IMR-90 (cell line): ENCODE results near the gene RAB6A. TPM values are rescaled to one million over a fixed set of nuclear protein-coding genes. Genes with fewer than 3 reads are reported as not detected.

Experiments
- ATAC-seq: fragments of 200-7000 bp; cut with Tn5 transposase; 2 replicates; pipeline ENCODE4 v1.9.1; 2020; ENCODE audit warnings: low read depth, mild to moderate bottlenecking, moderate library complexity
- BruUV-seq: library from RNA; stranded (reverse); fragments of 400-500 nt; replicated peaks from 2 replicates; lab custom pipeline; 2021; lab: Mats Ljungman, UMichigan
- CTCF ChIA-PET: fragments of 300-600 bp; formaldehyde crosslinking; extraction: SDS; loops from one replicate; lab custom pipeline; 2021; ENCODE audit warnings: antibody characterized with exemption; lab: Yijun Ruan, JAX
- POLR2A ChIA-PET: fragments of 300-600 bp; sonication (Branson Sonifier 250); formaldehyde crosslinking; loops from one replicate; lab custom pipeline; 2022; ENCODE audit warnings: antibody characterized with exemption; ENCODE audit not compliant: unreplicated experiment; lab: Charles Lee
- DNase-seq: peaks from one replicate; pipeline ENCODE4 v3.0.0; 2013
- H2AFZ ChIP-seq: replicated peaks from 2 replicates; pipeline ENCODE3; 2013; ENCODE audit warnings: low read length, mild to moderate bottlenecking; ENCODE audit not compliant: poor library complexity
- H2AK5ac ChIP-seq: 2 replicates; pipeline ENCODE4 v1.6.1; 2013; ENCODE audit warnings: low read depth, low read length, inconsistent platforms
- H2AK9ac ChIP-seq: replicated peaks from 2 replicates; pipeline ENCODE3; 2013; ENCODE audit warnings: mild to moderate bottlenecking, low read depth, low read length, moderate library complexity; ENCODE audit not compliant: poor library complexity
- H2BK120ac ChIP-seq: 2 replicates; pipeline ENCODE4 v1.6.1; 2013; ENCODE audit warnings: low read depth, low read length, inconsistent platforms
- H2BK15ac ChIP-seq: 3 replicates; pipeline ENCODE4 v1.6.1; 2013; ENCODE audit warnings: low read depth, low read length, inconsistent platforms
- H2BK20ac ChIP-seq: 2 replicates; pipeline ENCODE4 v1.6.1; 2013; ENCODE audit warnings: low read depth, mild to moderate bottlenecking, inconsistent platforms, low read length, moderate library complexity
- H2BK5ac ChIP-seq: 2 replicates; pipeline ENCODE4 v1.6.1; 2013; ENCODE audit warnings: mild to moderate bottlenecking, low read depth, low read length, inconsistent platforms; ENCODE audit not compliant: poor library complexity, severe bottlenecking
- H3K14ac ChIP-seq: replicated peaks from 2 replicates; pipeline ENCODE4 v1.6.1; 2013; ENCODE audit warnings: low read depth, low read length, inconsistent platforms
- H3K18ac ChIP-seq: 2 replicates; pipeline ENCODE4 v1.6.1; 2013; ENCODE audit warnings: low read depth, low read length, control low read depth
- H3K23ac ChIP-seq: 2 replicates; pipeline ENCODE4 v1.6.1; 2013; ENCODE audit warnings: low read depth, low read length, inconsistent platforms
- H3K27ac ChIP-seq: 2 replicates; pipeline ENCODE4 v1.5.1; 2013; ENCODE audit warnings: mild to moderate bottlenecking, control low read depth, low read length; ENCODE audit not compliant: insufficient read depth
- H3K27me3 ChIP-seq: 2 replicates; pipeline ENCODE4 v1.6.1; 2013; ENCODE audit warnings: low read length; ENCODE audit not compliant: control insufficient read depth, insufficient read depth
- H3K36me3 ChIP-seq: 2 replicates; pipeline ENCODE4 v1.6.1; 2013; ENCODE audit warnings: low read length, mixed read lengths; ENCODE audit not compliant: control insufficient read depth, insufficient read depth
- H3K4ac ChIP-seq: 2 replicates; pipeline ENCODE4 v1.6.1; 2013; ENCODE audit warnings: low read depth, low read length, inconsistent platforms
- H3K4me1 ChIP-seq: 2 replicates; pipeline ENCODE4 v1.6.1; 2013; ENCODE audit warnings: low read length, mixed read lengths; ENCODE audit not compliant: control insufficient read depth, insufficient read depth
- H3K4me2 ChIP-seq: 2 replicates; pipeline ENCODE4 v1.6.1; 2013; ENCODE audit warnings: low read depth, mild to moderate bottlenecking, control low read depth, low read length, moderate library complexity
- H3K4me3 ChIP-seq: 2 replicates; pipeline ENCODE4 v1.5.1; 2013; ENCODE audit warnings: low read depth, mild to moderate bottlenecking, control low read depth, low read length, moderate library complexity; ENCODE audit not compliant: insufficient read depth
- H3K56ac ChIP-seq: 2 replicates; pipeline ENCODE4 v1.6.1; 2013; ENCODE audit warnings: low read length, inconsistent platforms; ENCODE audit not compliant: insufficient read depth; ENCODE audit errors: extremely low read depth
- H3K79me1 ChIP-seq, 2 experiments: 2 replicates each; pipeline ENCODE4 v1.6.1; 2013; ENCODE audit warnings: low read length in 2 of 2, inconsistent platforms in 1 of 2, low read depth in 1 of 2
- H3K9ac ChIP-seq: 2 replicates; pipeline ENCODE4 v1.6.1; 2013; ENCODE audit warnings: low read depth, low read length, control low read depth
- H3K9me1 ChIP-seq: 2 replicates; pipeline ENCODE4 v1.6.1; 2013; ENCODE audit warnings: low read length, inconsistent platforms; ENCODE audit not compliant: insufficient read depth
- H3K9me3 ChIP-seq: 2 replicates; pipeline ENCODE4 v1.6.1; 2013; ENCODE audit warnings: low read length; ENCODE audit not compliant: control insufficient read depth, insufficient read depth
- H4K20me1 ChIP-seq: 2 replicates; pipeline ENCODE4 v1.6.1; 2013; ENCODE audit warnings: low read length, inconsistent platforms; ENCODE audit not compliant: insufficient read depth
- H4K5ac ChIP-seq: 2 replicates; pipeline ENCODE4 v1.6.1; 2013; ENCODE audit warnings: mild to moderate bottlenecking, low read depth, low read length, control low read depth
- H4K8ac ChIP-seq, 2 experiments: 2 replicates each; pipeline ENCODE4 v1.6.1; 2013; ENCODE audit warnings: low read depth in 2 of 2, low read length in 2 of 2, control low read depth in 1 of 2, inconsistent platforms in 1 of 2
- H4K91ac ChIP-seq: 2 replicates; pipeline ENCODE4 v1.6.1; 2013; ENCODE audit warnings: low read depth, low read length, inconsistent platforms; ENCODE audit not compliant: insufficient read depth
- BHLHE40 ChIP-seq: fragments of 150-350 bp; IDR thresholded peaks from 2 replicates; pipeline ENCODE4 v1.6.1; 2016; ENCODE audit warnings: mild to moderate bottlenecking, low read depth, low read length
- CEBPB ChIP-seq: IDR thresholded peaks from 2 replicates; pipeline ENCODE4 v1.6.1; 2012; ENCODE audit warnings: low read depth, low read length, improper control_type of control experiment
- CHD1 ChIP-seq: IDR thresholded peaks from 2 replicates; pipeline ENCODE4 v1.6.1; 2012; ENCODE audit warnings: low read depth, low read length, improper control_type of control experiment
- FOS ChIP-seq: fragments of 150-350 bp; IDR thresholded peaks from 2 replicates; pipeline ENCODE4 v1.6.1; 2016; ENCODE audit warnings: low read depth, low read length
- MAFK ChIP-seq: IDR thresholded peaks from 2 replicates; pipeline ENCODE4 v1.6.1; 2012; ENCODE audit warnings: low read depth, low read length, improper control_type of control experiment
- MAZ ChIP-seq: IDR thresholded peaks from 2 replicates; pipeline ENCODE4 v1.6.1; 2012; ENCODE audit warnings: low read depth, mild to moderate bottlenecking, low read length, improper control_type of control experiment, moderate library complexity, borderline replicate concordance
- MXI1 ChIP-seq: IDR thresholded peaks from 2 replicates; pipeline ENCODE4 v1.6.1; 2012; ENCODE audit warnings: low read depth, mild to moderate bottlenecking, low read length, moderate library complexity, borderline replicate concordance
- NFE2L2 ChIP-seq: fragments of 150-350 bp; IDR thresholded peaks from 2 replicates; pipeline ENCODE4 v1.6.1; 2016; ENCODE audit warnings: low read depth, mild to moderate bottlenecking, low read length
- POLR2A ChIP-seq: IDR thresholded peaks from 2 replicates; pipeline ENCODE4 v1.6.1; 2012; ENCODE audit warnings: mild to moderate bottlenecking, low read depth, low read length
- RAD21 ChIP-seq: IDR thresholded peaks from 2 replicates; pipeline ENCODE4 v1.6.1; 2012; ENCODE audit warnings: low read length, improper control_type of control experiment
- RCOR1 ChIP-seq: IDR thresholded peaks from 2 replicates; pipeline ENCODE4 v1.6.1; 2012; ENCODE audit warnings: mild to moderate bottlenecking, low read length, improper control_type of control experiment; ENCODE audit not compliant: insufficient replicate concordance
- RFX5 ChIP-seq: IDR thresholded peaks from 2 replicates; pipeline ENCODE4 v1.8.0; 2012; ENCODE audit warnings: low read depth, mild to moderate bottlenecking, low read length, moderate library complexity
- WGBS, 2 experiments: methylation state at CpG; one replicate each; pipeline versions ENCODE4 v1.1.5 to v1.1.7; 2013; ENCODE audit warnings: missing lambda C conversion rate in 2 of 2; ENCODE audit not compliant: insufficient read length in 1 of 2; ENCODE audit errors: extremely low coverage in 2 of 2; 5-methylcytosine and 5-hydroxymethylcytosine counted together
- dilution Hi-C: fragments of 300-500 bp; cut with HindIII; formaldehyde crosslinking; loops from one replicate; pipeline ENCODE4 v1.14.3; 2018; ENCODE audit warnings: low sequenced_read_pairs; ENCODE audit not compliant: unreplicated experiment
- in situ Hi-C: fragments of 300-500 bp; cut with MboI; formaldehyde crosslinking; loops from 3 replicates; pipeline ENCODE4 v1.14.3; 2019; ENCODE audit warnings: low sequenced_read_pairs, inconsistent platforms, mixed read lengths
- intact Hi-C: fragments of 100-400 bp; cut with micrococcal nuclease; formaldehyde crosslinking; loops from 2 replicates; pipeline ENCODE4 v1.10.0; 2022
- polyA plus RNA-seq, 3 experiments: library from polyadenylated mRNA; depleted of rRNA; stranded (reverse); fragments of >200 nt; gene quantifications; 2 replicates each; pipeline ENCODE4 v1.2.3, GENCODE V29; 2012; ENCODE audit warnings: low replicate concordance in 1 of 3
- total RNA-seq: library from RNA; depleted of rRNA; stranded (reverse); fragments of >200 nt; gene quantifications from 2 replicates; pipeline ENCODE4 v1.2.3, GENCODE V29; 2012
- TF ChIP-seq, protein P1 (sequence below): fragments of 150-350 bp; IDR thresholded peaks from 2 replicates; pipeline ENCODE4 v1.6.1; 2016; ENCODE audit warnings: low read depth, mild to moderate bottlenecking, low read length, moderate library complexity, borderline replicate concordance
- TF ChIP-seq, protein P2 (sequence below): fragments of 150-350 bp; IDR thresholded peaks from 2 replicates; pipeline ENCODE4 v1.6.1; 2017; ENCODE audit warnings: mild to moderate bottlenecking, antibody characterized with exemption, low read length, low read depth

RAB6A gene
- total and polyA plus RNA-seq, 2 of the 4 experiments (the other 2 are of a cell fraction), result 65.5 to 81.0 TPM

DNA sequence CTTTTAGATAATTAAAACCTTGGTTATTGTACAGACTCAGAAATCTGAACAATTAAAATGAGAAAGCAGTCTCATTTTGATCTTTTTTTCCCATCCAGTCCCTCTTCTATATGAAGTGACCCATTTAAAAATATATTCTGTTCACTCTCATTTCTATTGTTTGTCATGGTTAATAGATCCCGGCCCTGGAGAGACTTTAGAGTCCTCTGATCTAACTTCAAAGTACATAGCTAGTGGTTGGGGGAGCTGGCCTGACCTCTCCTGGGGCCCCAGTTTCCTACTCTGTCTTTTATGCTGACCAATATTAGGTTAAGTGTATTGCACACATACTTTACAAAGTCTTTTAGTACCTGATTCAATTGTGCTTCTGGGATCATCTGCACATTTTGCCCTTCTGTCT, 40.3 kb upstream of the RAB6A start:
- Histone ChIP-seq H4K5ac (no peak overlapping the region), H3K4me1 (no peaks in the 10 kb centered on the region), H2BK5ac (no peak overlapping the region), H3K56ac (no peak overlapping the region), H2AFZ (no peak overlapping the region), H3K27me3 (no peaks in the 10 kb centered on the region), H4K8ac (no peak overlapping the region), H4K91ac (no peak overlapping the region), H3K9ac (no peak overlapping the region), H3K9me3 (no peaks in the 10 kb centered on the region), H3K27ac (no peak overlapping the region), H3K4me3 (no peak overlapping the region), H3K14ac (no peak overlapping the region), H2BK120ac (no peak overlapping the region), H2AK9ac (no peak overlapping the region), H2AK5ac (no peak overlapping the region), H2BK15ac (no peak overlapping the region), H3K4me2 (no peak overlapping the region), H3K9me1 (no peaks in the 10 kb centered on the region), H2BK20ac (no peak overlapping the region), H3K79me1 (peaks cover 3 to 22% of the 10 kb centered on the region in 2 experiments; a peak in 3 of 4 replicates), H4K20me1 (no peaks in the 10 kb centered on the region), H3K36me3 (peaks cover 2% of the 10 kb centered on the region; the same call in 1 of the 2 replicates), H3K18ac (no peak overlapping the region), H3K23ac (no peak overlapping the region), H3K4ac (no peak overlapping the region)
- dilution Hi-C loops (no loop called here), intact Hi-C loops (no loop called here), in situ Hi-C loops (no loop called here)
- DNase-seq (no peak), ATAC-seq (no peak)
- TF ChIP-seq MAFK (no peak), RCOR1 (no peak), MXI1 (no peak), POLR2A (no peak), RAD21 (no peak), FOS (no peak), MAZ (no peak), RFX5 (no peak), CEBPB (no peak), CHD1 (no peak), BHLHE40 (no peak), NFE2L2 (no peak)
- TF ChIP-seq, protein P1, sequence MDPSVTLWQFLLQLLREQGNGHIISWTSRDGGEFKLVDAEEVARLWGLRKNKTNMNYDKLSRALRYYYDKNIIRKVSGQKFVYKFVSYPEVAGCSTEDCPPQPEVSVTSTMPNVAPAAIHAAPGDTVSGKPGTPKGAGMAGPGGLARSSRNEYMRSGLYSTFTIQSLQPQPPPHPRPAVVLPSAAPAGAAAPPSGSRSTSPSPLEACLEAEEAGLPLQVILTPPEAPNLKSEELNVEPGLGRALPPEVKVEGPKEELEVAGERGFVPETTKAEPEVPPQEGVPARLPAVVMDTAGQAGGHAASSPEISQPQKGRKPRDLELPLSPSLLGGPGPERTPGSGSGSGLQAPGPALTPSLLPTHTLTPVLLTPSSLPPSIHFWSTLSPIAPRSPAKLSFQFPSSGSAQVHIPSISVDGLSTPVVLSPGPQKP, result no peak
- TF ChIP-seq, protein P2, sequence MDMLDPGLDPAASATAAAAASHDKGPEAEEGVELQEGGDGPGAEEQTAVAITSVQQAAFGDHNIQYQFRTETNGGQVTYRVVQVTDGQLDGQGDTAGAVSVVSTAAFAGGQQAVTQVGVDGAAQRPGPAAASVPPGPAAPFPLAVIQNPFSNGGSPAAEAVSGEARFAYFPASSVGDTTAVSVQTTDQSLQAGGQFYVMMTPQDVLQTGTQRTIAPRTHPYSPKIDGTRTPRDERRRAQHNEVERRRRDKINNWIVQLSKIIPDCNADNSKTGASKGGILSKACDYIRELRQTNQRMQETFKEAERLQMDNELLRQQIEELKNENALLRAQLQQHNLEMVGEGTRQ, result no peak
- no CpG with 5 or more reads among the region's 1 CpG for WGBS, 2 experiments
- ChIA-PET CTCF (no interaction called here), POLR2A (no interaction called here)
- no TSS peak for BruUV-seq
